Aortic smooth muscle cell (primary cell): ENCODE data around the gene OSCAR. TPM values are rescaled to one million over a fixed set of nuclear protein-coding genes. Genes with fewer than 3 reads are reported as not detected.

Experiments used
- total RNA-seq: library from RNA; depleted of rRNA; stranded (reverse); fragments of >200 nt; gene quantifications from 2 replicates; pipeline ENCODE4 v1.2.3, GENCODE V29; 2014

The OSCAR gene, protein sequence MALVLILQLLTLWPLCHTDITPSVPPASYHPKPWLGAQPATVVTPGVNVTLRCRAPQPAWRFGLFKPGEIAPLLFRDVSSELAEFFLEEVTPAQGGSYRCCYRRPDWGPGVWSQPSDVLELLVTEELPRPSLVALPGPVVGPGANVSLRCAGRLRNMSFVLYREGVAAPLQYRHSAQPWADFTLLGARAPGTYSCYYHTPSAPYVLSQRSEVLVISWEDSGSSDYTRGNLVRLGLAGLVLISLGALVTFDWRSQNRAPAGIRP
- 0.06 and 0.13 TPM in 2 replicates for total RNA-seq

DNA sequence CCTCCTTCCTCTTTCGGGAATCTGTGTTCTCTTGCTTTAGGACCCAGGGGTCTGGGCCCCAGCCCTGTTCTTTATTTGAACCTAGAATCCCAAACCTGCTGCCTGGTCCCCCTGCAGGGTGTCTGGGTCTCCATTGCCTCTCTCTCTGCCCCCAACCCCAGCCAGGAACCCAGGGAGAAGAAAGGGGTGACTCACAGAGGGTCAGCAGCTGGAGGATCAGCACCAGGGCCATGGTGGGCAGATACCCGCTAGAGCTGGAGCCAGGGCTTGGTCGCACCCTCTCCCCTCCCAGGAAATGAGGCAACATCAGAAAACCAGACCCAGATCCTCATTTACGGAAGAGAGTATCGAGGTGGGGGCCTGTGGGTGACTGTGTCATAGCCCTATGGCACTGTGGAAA lies at the start of gene OSCAR:
Gene OSCAR (minus strand): TSS at position 243 of the 400 bp plus-strand sequence. CDS start 11 bp downstream, at position 232.

DNA sequence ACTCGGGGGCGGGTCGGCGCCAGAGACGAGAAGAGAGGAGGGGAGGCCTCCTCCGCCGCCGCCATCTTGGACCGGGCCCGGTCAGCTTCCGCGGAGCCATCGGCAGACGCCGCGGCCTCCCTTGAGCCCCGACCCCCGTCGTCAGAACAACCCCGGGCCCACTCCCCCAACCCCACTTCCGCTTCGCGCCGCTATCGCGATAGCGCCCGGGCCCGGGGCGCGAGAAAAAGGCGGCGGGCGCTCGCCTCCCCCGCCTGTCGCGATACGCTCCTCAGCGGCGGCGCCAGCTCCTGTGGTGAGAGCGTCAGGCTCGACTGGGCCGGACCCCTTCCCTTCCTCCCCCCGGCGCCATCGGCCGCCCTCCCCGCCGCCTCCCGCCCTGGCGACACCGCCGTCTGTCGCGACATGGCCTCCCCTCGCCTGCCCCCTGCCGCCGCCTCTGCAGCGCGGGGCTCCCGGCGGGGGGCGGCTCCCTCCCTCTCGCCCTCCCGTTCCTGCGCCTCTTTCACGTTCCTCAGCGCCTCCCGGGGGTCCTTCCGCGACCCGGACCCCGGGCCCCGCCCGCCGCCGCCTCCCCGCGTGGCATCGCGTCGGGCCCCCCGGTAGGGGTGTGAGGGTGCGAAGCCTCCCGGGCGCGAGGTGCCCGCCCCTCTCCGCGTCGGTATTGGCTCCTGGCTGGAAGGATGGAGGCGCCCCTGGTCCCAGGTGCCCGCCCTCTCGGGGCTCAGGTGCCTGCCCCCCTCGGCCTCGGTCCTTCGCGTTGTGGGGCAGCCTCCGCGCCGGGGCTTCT lies 37.3 kb upstream of the OSCAR start, which contains the start of gene CNOT3:
Gene CNOT3 (plus strand): TSS at position 64 of the 790 bp plus-strand sequence. CDS start 5,217 bp downstream, outside the sequence.

DNA sequence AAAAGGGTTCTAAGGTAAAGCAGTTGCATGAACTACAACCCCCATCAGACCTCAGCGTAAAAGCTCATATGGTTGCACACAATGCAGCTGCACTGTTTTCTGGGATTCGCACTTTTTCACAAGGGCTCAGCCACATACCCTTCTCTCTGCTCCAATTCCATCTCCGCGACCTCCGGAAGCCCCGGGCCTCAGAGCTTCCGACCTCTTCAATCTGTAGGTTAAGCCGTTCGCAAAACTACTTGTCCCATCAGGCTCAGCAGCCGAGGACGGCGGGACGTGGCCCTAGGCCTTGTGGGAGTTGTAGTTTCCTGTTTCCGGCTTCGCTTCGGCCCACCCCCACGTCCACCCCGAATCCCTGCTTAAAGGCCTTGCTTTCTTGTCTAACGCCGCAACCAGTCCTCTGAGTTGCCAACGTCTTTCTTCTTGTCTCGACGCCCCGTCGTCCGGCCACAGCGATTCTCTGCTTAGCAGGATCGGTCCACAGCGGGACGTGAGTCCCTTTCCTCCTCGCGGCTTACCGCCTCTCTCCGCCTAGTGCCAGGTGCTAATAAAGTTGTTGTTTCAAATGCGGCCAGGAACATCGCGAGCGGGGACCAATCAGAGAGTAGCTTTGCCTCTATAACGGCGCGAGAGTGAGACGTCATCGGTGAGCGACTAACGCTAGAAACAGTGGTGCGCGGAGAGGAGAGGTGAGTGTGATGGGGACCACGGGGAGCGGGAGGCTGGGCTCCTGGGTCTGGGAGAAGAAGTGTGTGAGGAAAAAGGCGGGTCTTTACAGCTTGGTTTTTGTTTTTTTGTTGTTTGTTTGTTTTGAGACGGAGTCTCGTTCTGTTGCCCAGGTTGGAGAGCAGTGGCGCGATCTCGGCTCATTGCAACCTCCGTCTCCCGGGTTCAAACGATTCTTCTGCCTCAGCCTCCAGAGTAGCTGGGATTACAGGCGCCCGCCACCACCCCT lies 14.8 kb upstream of the OSCAR start, which contains the start of the genes PRPF31 and TFPT:
Gene PRPF31 (plus strand): TSS at position 646 of the 955 bp plus-strand sequence. CDS start 2,525 bp downstream, outside the sequence.
Gene TFPT (minus strand): TSS at position 549 of the 955 bp plus-strand sequence. CDS start 388 bp downstream, at position 161.

DNA sequence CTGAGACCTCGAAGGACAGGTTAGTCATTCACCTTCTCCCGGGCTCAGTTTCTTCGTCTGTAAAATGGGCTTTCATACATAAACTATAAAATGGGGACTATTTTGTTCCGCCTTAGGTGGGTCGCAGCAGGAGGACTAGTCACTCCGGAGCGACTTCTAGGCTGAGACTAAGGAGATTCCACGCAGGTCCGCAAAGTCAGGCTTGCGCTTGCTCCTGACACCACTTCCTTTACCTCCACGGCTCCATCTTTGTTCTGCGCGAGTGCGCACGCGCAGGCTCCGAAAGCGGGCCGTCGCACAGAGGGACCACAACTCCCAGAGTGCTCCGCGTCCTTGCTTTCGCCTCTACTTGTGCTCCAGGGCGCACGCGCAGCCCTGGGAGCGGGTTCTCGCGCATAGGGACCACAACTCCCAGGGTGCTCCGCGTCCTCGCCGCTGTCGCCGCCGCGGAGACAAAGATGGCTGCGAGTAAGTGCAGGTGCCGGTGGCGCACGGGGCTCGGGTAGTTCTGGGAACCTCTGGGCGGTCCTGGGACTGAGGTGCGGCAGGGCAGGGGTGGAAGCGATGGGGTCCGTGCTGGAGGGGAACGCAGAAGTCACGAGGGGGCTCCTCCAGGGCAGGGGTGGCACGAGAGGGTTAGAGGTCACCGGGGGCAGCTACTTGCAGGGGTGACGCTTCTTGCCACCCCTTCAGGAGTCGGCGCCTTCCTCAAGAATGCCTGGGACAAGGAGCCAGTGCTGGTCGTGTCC lies 2.0 kb upstream of the OSCAR start, which contains the start of gene NDUFA3:
Gene NDUFA3 (plus strand): TSS at position 435 of the 749 bp plus-strand sequence. CDS start 24 bp downstream, at position 459.

DNA sequence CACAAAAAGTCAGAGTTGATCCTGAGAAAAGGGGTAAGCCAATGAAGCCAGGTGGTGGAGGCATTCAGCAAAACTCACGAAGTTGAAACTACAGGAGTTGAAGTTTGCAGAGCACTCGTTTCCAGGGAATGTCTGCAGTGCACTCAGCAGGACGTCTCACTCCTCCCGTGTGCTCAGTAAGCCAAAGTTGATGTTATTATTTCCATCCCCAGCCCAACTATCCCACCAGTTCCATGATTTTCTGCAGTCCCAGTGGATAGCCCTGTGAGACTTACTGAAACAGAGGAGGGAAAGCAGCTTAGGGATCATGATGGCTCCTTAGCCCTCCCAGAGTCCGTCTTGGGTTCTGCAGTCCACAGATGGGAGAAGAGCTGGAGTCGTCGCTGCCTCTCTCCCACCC lies 19.6 kb downstream of the OSCAR start, which contains the start of gene TARM1:
Gene TARM1 (minus strand): TSS at position 334 of the 400 bp plus-strand sequence. CDS start 25 bp downstream, at position 309.

DNA sequence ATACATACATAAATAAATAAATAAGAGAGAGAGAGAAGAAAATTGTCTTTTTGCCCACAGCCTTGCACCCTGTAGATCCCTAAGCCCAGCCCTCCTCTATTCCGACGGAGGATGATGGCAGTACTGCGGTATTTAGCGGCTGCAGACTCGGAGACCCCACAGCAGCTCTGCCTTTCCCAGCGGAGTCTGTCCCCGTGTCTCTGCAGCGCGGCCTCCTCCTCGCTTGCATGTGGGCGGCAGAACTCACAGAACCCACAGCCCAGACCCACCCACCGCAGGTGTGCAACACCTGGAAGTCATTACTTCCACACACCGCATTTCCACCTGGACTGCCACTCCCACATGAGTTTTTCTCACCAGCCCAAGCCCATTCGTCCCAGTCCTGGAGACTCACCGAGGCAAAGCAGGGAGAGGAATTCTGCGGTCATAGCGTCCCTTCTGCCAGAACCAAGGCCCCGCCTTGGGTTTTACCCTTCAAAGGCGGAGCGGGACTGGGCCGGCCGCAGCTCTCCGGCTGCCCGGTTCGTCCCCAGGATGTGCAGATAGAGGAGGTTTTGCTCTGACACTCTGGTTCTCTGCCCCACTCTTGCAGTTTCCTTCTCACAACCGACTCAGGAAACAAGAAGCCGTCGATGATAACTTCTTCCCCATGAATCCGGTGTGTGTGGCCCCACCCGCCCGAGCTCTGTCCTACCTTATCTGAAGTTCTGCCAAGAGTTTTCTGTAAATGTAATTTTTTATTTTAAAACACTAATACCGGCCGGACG lies 37.1 kb downstream of the OSCAR start, which contains the start of gene VSTM1:
Gene VSTM1 (minus strand): TSS at position 548 of the 767 bp plus-strand sequence. CDS start 120 bp downstream, at position 428.

Other genes with a start within 250 kb of the OSCAR start
- gene MYADM, start 232.9 kb downstream of the OSCAR start, total RNA-seq, result 8.6 and 16.4 TPM in 2 replicates
- 0.19 and 0.26 TPM in 2 replicates for gene PRKCG, start 218.6 kb downstream of the OSCAR start, total RNA-seq
- gene CACNG7, start 191.5 kb downstream of the OSCAR start, total RNA-seq, result 0.13 and 0.75 TPM in 2 replicates
- 0.12 and 0.26 TPM in 2 replicates for gene CACNG8, start 137.9 kb downstream of the OSCAR start, total RNA-seq
- gene CACNG6, start 109.2 kb downstream of the OSCAR start, total RNA-seq, result 0.37 and 0.53 TPM in 2 replicates
- not detected in 2 replicates for gene VSTM1, start 36.9 kb downstream of the OSCAR start, total RNA-seq
- gene TARM1, start 19.4 kb downstream of the OSCAR start, total RNA-seq, result not detected in 2 replicates
- 19.5 and 23.3 TPM in 2 replicates for gene NDUFA3, start 2.1 kb upstream of the OSCAR start, total RNA-seq
- 20.6 and 26.0 TPM in 2 replicates for gene TFPT, start 14.9 kb upstream of the OSCAR start, total RNA-seq
- 54.7 and 58.1 TPM in 2 replicates for gene PRPF31, start 15.0 kb upstream of the OSCAR start, total RNA-seq
- gene CNOT3, start 37.0 kb upstream of the OSCAR start, total RNA-seq, result 11.0 and 15.3 TPM in 2 replicates
- 7.3 and 7.9 TPM in 2 replicates for gene LENG1, start 58.9 kb upstream of the OSCAR start, total RNA-seq
- gene TMC4, start 72.4 kb upstream of the OSCAR start, total RNA-seq, result 0.31 TPM in 1 of 2 replicates, not detected in the other
- gene MBOAT7, start 88.8 kb upstream of the OSCAR start, total RNA-seq, result 22.6 and 24.0 TPM in 2 replicates
- 38.7 and 39.7 TPM in 2 replicates for gene TSEN34, start 90.5 kb upstream of the OSCAR start, total RNA-seq
- gene RPS9, start 100.1 kb upstream of the OSCAR start, total RNA-seq, result 2,262 and 2,314 TPM in 2 replicates
- not detected in 2 replicates for gene LILRB3, start 122.2 kb upstream of the OSCAR start, total RNA-seq
- not detected in 2 replicates for gene LILRA6, start 142.0 kb upstream of the OSCAR start, total RNA-seq
- gene LILRB5, start 156.5 kb upstream of the OSCAR start, total RNA-seq, result not detected in 2 replicates
- gene LILRB2, start 180.3 kb upstream of the OSCAR start, total RNA-seq, result not detected in 2 replicates
- gene LILRA5, start 212.4 kb upstream of the OSCAR start, total RNA-seq, result not detected in 2 replicates
- not detected in 2 replicates for gene LILRA4, start 238.4 kb upstream of the OSCAR start, total RNA-seq